Esophagus squamous epithelium (tissue), 5 donors: ENCODE measurements around the gene NKRF. TPM values are rescaled to one million over a fixed set of nuclear protein-coding genes. Genes with fewer than 3 reads are reported as not detected.
A peak's percentile ranks its signal among the peaks of the same experiment; 100 is the strongest.

Source experiments
- DNase-seq: peaks from one replicate; lab custom pipeline; 2025; lab: John Stamatoyannopoulos, UW
- H3K27ac ChIP-seq, 4 donors: fragments of 200-600 bp; sonication (generic); one replicate each; pipeline ENCODE4 v1.5.1; 2016 to 2019; ENCODE audit warnings: mild to moderate bottlenecking in 1 of 4
- H3K27me3 ChIP-seq, 4 donors: fragments of 200-600 bp; sonication (generic); 1 replicate in 3 of 4; 2 replicates in 1 of 4; pipeline versions ENCODE4 v1.5.1 to v1.6.0; 2017 to 2021; ENCODE audit warnings: antibody characterized with exemption in 1 of 4
- H3K36me3 ChIP-seq, 3 donors: fragments of 200-600 bp; sonication (generic); one replicate each; pipeline ENCODE4 v1.5.1; 2016 to 2019
- H3K4me1 ChIP-seq, 3 donors: fragments of 200-600 bp; sonication (generic); one replicate each; pipeline ENCODE4 v1.5.1; 2017 to 2019
- H3K4me3 ChIP-seq, 4 donors: fragments of 200-600 bp; sonication (generic); 1 replicate in 3 of 4; 2 replicates in 1 of 4; pipeline ENCODE4 v1.5.1; 2016 to 2019; ENCODE audit warnings: mild to moderate bottlenecking in 2 of 4, moderate library complexity in 1 of 4
- H3K9me3 ChIP-seq, 3 donors: fragments of 200-600 bp; sonication (generic); one replicate each; pipeline ENCODE4 v1.5.1; 2016 to 2019
- POLR2A ChIP-seq, 4 donors: fragments of 450-650 bp; IDR thresholded peaks; one replicate each; pipeline ENCODE4 v1.6.1; 2017; ENCODE audit warnings: antibody characterized with exemption in 4 of 4, mild to moderate bottlenecking in 4 of 4, moderate library complexity in 3 of 4
- WGBS, 2 donors: methylation state at CpG; one replicate each; pipeline ENCODE4 v1.1.5; 2018; 5-methylcytosine and 5-hydroxymethylcytosine counted together
- intact Hi-C: fragments of 100-400 bp; cut with DNase I; formaldehyde crosslinking; loops from one replicate; pipeline ENCODE4 v1.15.0; 2022
- total RNA-seq, 4 donors: library from RNA; depleted of rRNA; stranded (reverse); fragments of >200 nt; gene quantifications; one replicate each; pipeline ENCODE4 v1.1.0, GENCODE V29; 2016
- TF ChIP-seq, protein P1 (sequence below), 6 experiments: fragments of 450-650 bp in 4 of 6; fragments of 200-600 bp in 2 of 6; sonication (generic) in 2 of 6; IDR thresholded peaks; one replicate each; pipeline ENCODE4 v1.5.1; 2016 to 2019; ENCODE audit warnings: antibody characterized with exemption in 6 of 6, mild to moderate bottlenecking in 4 of 6, moderate library complexity in 4 of 6
- donor health status: DM: yes; HTN: yes; CAD: no.

NKRF gene
- total RNA-seq, 4 donors from 2014 or later: 5.5 to 9.0 (median 7.9) TPM

DNA sequence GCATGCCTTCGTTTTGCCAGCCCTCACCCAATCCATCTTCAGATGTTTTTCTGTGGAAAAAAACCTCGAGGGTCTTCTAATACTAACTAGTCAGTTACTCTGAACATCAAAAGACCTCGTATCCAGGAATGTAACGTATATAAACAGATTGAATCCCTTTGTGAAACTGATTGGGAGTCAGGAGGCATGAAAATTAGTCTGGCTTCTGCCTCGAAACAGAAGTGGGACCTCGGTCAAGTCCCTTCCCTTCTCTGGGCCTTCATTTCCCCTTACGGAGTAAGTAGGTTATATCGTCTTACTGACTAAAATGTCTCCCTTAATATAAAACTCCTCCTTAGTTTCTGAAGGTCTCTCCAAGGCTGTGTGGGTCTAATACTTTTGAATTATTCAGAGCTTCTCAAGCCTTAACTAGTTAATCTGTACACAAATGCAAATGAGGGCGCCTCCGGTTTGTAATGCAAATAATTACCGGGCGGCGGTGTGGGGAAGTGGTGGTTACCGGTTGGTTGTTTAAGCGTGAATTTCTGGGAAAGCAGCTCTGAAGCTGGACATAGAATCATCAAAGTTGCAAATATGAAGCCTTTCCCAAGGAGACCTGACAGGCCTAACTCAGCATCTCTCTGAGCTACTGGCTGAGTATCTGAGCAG, 11.4 kb upstream of the NKRF start:
- no peak for DNase-seq
- intact Hi-C loops: no loop called here
- H3K27ac ChIP-seq: no peak overlapping the region

DNA sequence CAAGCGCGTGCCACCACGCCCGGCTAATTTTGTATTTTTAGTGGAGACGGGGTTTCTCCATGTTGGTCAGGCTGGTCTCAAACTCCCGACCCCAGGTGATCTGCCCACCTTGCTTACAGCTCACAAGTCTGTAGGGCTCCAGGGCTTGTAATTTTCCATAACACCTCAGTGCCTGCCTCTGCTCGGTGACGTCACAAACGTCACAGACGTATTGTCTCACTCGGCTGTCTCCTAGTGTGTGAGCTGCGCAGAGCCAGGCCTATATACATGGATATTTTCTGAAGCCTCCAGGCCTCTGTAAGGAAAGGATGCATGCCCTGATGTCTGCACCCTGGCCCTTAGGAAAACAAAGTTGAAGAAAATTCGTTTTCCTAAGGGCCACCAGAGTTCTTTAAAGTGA, 8.6 kb upstream of the NKRF start:
- no peaks in the 10 kb centered on the region for H3K36me3 ChIP-seq
- TF ChIP-seq, protein P1, sequence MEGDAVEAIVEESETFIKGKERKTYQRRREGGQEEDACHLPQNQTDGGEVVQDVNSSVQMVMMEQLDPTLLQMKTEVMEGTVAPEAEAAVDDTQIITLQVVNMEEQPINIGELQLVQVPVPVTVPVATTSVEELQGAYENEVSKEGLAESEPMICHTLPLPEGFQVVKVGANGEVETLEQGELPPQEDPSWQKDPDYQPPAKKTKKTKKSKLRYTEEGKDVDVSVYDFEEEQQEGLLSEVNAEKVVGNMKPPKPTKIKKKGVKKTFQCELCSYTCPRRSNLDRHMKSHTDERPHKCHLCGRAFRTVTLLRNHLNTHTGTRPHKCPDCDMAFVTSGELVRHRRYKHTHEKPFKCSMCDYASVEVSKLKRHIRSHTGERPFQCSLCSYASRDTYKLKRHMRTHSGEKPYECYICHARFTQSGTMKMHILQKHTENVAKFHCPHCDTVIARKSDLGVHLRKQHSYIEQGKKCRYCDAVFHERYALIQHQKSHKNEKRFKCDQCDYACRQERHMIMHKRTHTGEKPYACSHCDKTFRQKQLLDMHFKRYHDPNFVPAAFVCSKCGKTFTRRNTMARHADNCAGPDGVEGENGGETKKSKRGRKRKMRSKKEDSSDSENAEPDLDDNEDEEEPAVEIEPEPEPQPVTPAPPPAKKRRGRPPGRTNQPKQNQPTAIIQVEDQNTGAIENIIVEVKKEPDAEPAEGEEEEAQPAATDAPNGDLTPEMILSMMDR (IDR thresholded peaks at IDR 0.05): no peak
- TF ChIP-seq POLR2A (IDR thresholded peaks at IDR 0.05): no peak
- H3K4me3 ChIP-seq: no peak overlapping the region
- H3K27me3 ChIP-seq: no peaks in the 10 kb centered on the region
- DNase-seq: no peak
- intact Hi-C loops: no loop called here
- 73 to 76% methylated on average over 2 to 7 of the region's 13 CpGs for WGBS, 2 donors
- no peaks in the 10 kb centered on the region for H3K9me3 ChIP-seq
- no peaks in the 10 kb centered on the region for H3K4me1 ChIP-seq
- no peak overlapping the region for H3K27ac ChIP-seq

More for the DNA sequence above, 11.4 kb upstream of the NKRF start:
- WGBS, 2 donors: 49 to 67% methylated on average over 13 to 15 of the region's 15 CpGs
- TF ChIP-seq, protein P1 (IDR thresholded peaks at IDR 0.05): no peak
- TF ChIP-seq POLR2A (IDR thresholded peaks at IDR 0.05): no peak
- Histone ChIP-seq H3K4me1 (no peaks in the 10 kb centered on the region), H3K4me3 (no peak overlapping the region), H3K9me3 (no peaks in the 10 kb centered on the region), H3K27me3 (no peaks in the 10 kb centered on the region), H3K36me3 (no peaks in the 10 kb centered on the region)

DNA sequence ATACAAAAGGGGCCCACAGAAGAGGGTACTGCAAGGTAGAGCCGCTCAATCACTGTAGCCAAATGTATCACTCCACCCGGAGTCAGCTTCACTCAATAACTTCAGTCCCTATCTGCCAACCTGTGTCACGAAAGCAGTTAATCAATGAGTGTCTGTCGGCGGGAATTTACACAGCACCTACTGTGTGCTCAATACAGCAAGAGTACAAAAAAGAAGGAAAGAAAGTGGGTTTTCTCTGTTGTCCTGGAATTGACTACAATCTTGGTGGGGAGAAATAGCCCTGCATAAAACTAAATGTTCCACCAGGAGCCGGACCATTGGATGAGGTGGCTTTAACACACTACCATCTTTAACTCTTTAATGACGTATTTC, 780 bp upstream of the NKRF start:
- no peaks in the 10 kb centered on the region for H3K27me3 ChIP-seq
- TF ChIP-seq, protein P1 (IDR thresholded peaks at IDR 0.05): no peak
- no peak for TF ChIP-seq POLR2A (IDR thresholded peaks at IDR 0.05)
- H3K9me3 ChIP-seq: no peaks in the 10 kb centered on the region
- 53 to 69% methylated on average over 3 to 4 of the region's 7 CpGs for WGBS, 2 donors
- no peak for DNase-seq
- H3K27ac ChIP-seq: peak overlapping the region; percentile 82 to 94 (median 92)
- peaks cover 0 to 23% (median 0%) of the 10 kb centered on the region in 3 donors for H3K4me1 ChIP-seq
- intact Hi-C loops: no loop called here
- H3K4me3 ChIP-seq: peak overlapping the region; percentile 60 to 83 (median 78)
- H3K36me3 ChIP-seq: no peaks in the 10 kb centered on the region

DNA sequence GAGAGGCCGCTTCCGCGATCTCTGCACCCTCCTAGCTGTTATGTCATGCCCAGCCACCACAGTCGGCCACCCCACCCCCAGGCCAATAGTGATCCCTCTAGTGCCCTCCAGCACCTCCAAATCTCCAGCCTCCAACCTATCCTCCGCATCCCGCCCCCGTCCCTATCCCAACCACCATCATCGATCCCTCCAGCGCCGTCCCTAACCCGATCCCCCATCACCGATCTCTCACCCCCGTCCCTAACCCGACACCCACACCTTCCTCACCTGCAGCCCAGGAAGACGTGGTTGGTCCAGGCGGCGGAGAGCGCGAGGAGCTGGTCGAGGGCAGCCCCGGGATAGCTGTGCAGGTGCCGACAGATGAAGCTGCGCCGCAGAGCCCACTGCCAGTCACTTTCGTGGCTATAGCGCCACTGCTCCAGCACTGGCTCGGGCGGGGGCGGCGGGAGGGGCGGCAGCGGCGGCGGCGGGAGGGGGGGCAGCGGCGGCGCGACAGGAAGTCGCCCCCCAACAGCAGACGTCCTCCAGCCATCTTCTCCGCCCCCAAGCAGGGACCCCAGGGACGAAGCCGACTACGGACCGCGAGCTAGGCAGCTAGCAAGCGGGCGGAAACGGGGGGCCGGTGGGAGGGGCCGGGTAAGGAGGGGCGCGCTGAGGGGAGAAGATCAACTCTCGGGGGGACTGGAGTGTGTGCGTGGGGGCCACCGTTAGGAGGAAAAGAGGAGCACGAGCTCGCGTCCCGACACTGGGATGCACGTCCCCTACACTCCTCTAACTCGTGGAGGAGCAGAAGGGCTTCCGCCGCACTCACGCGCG, 552 bp downstream of the NKRF start:
- Histone ChIP-seq H3K4me1 (peaks cover 0 to 23% (median 0%) of the 10 kb centered on the region in 3 donors), H3K27ac (peak overlapping the region; percentile 82 to 94 (median 92)), H3K9me3 (no peaks in the 10 kb centered on the region), H3K36me3 (peaks cover 0 to 8% (median 0%) of the 10 kb centered on the region in 3 donors), H3K4me3 (peak overlapping the region; percentile 60 to 83 (median 78)), H3K27me3 (no peaks in the 10 kb centered on the region)
- intact Hi-C loops: no loop called here
- TF ChIP-seq, protein P1 (IDR thresholded peaks at IDR 0.05): no peak
- TF ChIP-seq POLR2A (IDR thresholded peaks at IDR 0.05): no peak
- no peak for DNase-seq
- 0 to 35% methylated on average over 12 to 28 of the region's 68 CpGs for WGBS, 2 donors
